Neural crest cell (in vitro differentiated cells): Measurements from ENCODE around the gene FCRL6. TPM values are rescaled to one million over a fixed set of nuclear protein-coding genes. Genes with fewer than 3 reads are reported as not detected.

ENCODE experiments used
- DNase-seq: peaks from one replicate; pipeline ENCODE4 v3.0.0; 2021; ENCODE audit warnings: low read depth, mixed read lengths, low spot score
- H3K27ac Mint-ChIP-seq: one replicate; pipeline ENCODE4 v1.8.0; 2021; ENCODE audit warnings: mild to moderate bottlenecking, mixed read lengths; ENCODE audit not compliant: unreplicated experiment
- H3K27me3 Mint-ChIP-seq: 2 replicates; pipeline ENCODE4 v1.8.0; 2021; ENCODE audit warnings: low read depth, mild to moderate bottlenecking, mixed read lengths
- H3K36me3 Mint-ChIP-seq: 2 replicates; pipeline ENCODE4 v1.8.0; 2021; ENCODE audit warnings: low read depth, mild to moderate bottlenecking, mixed read lengths
- H3K4me1 Mint-ChIP-seq: 2 replicates; pipeline ENCODE4 v1.8.0; 2021; ENCODE audit warnings: mixed read lengths
- H3K4me3 Mint-ChIP-seq: one replicate; pipeline ENCODE4 v1.8.0; 2021; ENCODE audit warnings: mild to moderate bottlenecking, mixed read lengths
- H3K9me3 Mint-ChIP-seq: 2 replicates; pipeline ENCODE4 v1.8.0; 2021; ENCODE audit warnings: mixed read lengths
- CTCF ChIP-seq: fragments of 200-600 bp; sonication (generic); conservative IDR thresholded peaks from 2 replicates; pipeline ENCODE4 v1.5.0; 2021; ENCODE audit warnings: antibody characterized with exemption, mild to moderate bottlenecking
- total RNA-seq: library from RNA; stranded (reverse); gene quantifications from 2 replicates; pipeline ENCODE4 v1.2.1, GENCODE V29; 2021

Gene FCRL6
- total RNA-seq, 1 donor from 2014 or later: not detected

GRCh38 chr1:159829273-159829634 lies 27.1 kb downstream of the FCRL6 start:
- Mint-ChIP-seq H3K4me3 (no peak overlapping the region), H3K27ac (peak overlapping the region; percentile 36), H3K27me3 (peaks cover 21% of the 10 kb centered on the region), H3K36me3 (no peaks in the 10 kb centered on the region), H3K4me1 (peaks cover 3% of the 10 kb centered on the region), H3K9me3 (no peaks in the 10 kb centered on the region)
- DNase-seq: peak; percentile 28
- peak; percentile 53 for TF ChIP-seq CTCF

- no peaks in the 10 kb centered on the region for H3K9me3 Mint-ChIP-seq
- TF ChIP-seq CTCF: no peak
- DNase-seq: no peak
- peaks cover 14% of the 10 kb centered on the region for H3K27me3 Mint-ChIP-seq
- no peak overlapping the region for H3K4me3 Mint-ChIP-seq
- H3K36me3 Mint-ChIP-seq: no peaks in the 10 kb centered on the region
- peaks cover 3% of the 10 kb centered on the region for H3K4me1 Mint-ChIP-seq
- H3K27ac Mint-ChIP-seq: no peak overlapping the region
Measured at GRCh38 chr1:159829822-159830465, 27.8 kb downstream of the FCRL6 start.

DNA sequence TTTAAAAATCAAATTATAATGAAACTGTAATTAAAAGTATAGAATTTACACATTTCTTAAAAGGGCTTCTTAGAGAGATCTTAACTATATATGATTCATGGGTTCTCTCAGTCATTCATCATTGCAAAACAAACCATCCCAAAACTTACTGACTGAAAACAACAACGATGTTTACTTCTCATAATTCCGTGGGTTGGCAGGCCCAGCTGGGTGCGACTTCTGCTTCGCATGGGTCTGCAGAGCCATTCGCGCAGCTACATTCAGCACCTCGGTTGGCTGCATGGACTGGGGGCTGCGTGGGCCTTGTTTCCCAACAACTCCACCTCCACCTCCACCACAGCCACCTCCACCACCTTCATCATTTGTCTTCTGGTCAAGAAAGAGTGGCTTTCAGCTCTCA lies 28.6 kb downstream of the FCRL6 start:
- Mint-ChIP-seq H3K27me3 (peaks cover 13% of the 10 kb centered on the region), H3K4me3 (no peak overlapping the region), H3K4me1 (peaks cover 3% of the 10 kb centered on the region), H3K9me3 (no peaks in the 10 kb centered on the region), H3K27ac (no peak overlapping the region), H3K36me3 (no peaks in the 10 kb centered on the region)
- no peak for DNase-seq
- no peak for TF ChIP-seq CTCF

- Mint-ChIP-seq H3K36me3 (no peaks in the 10 kb centered on the region), H3K27ac (no peak overlapping the region), H3K4me3 (no peak overlapping the region), H3K27me3 (peaks cover 14% of the 10 kb centered on the region), H3K4me1 (peaks cover 3% of the 10 kb centered on the region), H3K9me3 (no peaks in the 10 kb centered on the region)
- no peak for DNase-seq
- TF ChIP-seq CTCF: no peak
Measured at GRCh38 chr1:159831412-159832141, 29.4 kb downstream of the FCRL6 start.

GRCh38 chr1:159832309-159832708 lies 30.1 kb downstream of the FCRL6 start:
- Mint-ChIP-seq H3K27me3 (peaks cover 15% of the 10 kb centered on the region), H3K9me3 (no peaks in the 10 kb centered on the region), H3K36me3 (no peaks in the 10 kb centered on the region), H3K27ac (no peak overlapping the region), H3K4me1 (peaks cover 3% of the 10 kb centered on the region), H3K4me3 (no peak overlapping the region)
- DNase-seq: no peak
- TF ChIP-seq CTCF: no peak
